Left colon (tissue), 2 donors: Measurements from ENCODE around the gene OMP. TPM values are rescaled to one million over a fixed set of nuclear protein-coding genes. Genes with fewer than 3 reads are reported as not detected.

ENCODE experiments used
- ATAC-seq: fragments of 200-7000 bp; cut with Tn5 transposase; one replicate; pipeline ENCODE4 v1.9.1; 2020; ENCODE audit warnings: mild to moderate bottlenecking, moderate library complexity
- DNase-seq, 2 donors: peaks; one replicate each; pipeline ENCODE4 v3.0.0-alpha.2; 2020
- intact Hi-C, 2 donors: fragments of 100-400 bp; cut with DNase I in 1 of 2; cut with micrococcal nuclease in 1 of 2; formaldehyde crosslinking; loops; one replicate each; pipeline versions ENCODE4 v1.11.2 to v1.14.0; 2022; cut with DNase I, micrococcal nuclease
- total RNA-seq, 2 donors: library from RNA; stranded (reverse); fragmentation: NEBNext Ultra II Directional; extraction: Animal tissue kit (Norgen Biotek cat#: 25700); gene quantifications; one replicate each; pipeline ENCODE4 v1.2.1, GENCODE V29; 2021
- donor health status: DM: no; HTN: no; CAD: no.
- donor health status: DM: yes; HTN: yes; CAD: no.

OMP gene
- total RNA-seq, 2 donors from 2014 or later: 7.1 to 11.9 TPM

- peak in 1 of 2 donors; percentile 68 for DNase-seq
- intact Hi-C loops: no loop called here
These were observed 10.9 kb downstream of the OMP start for GRCh38 chr11:77113382-77114088.

GRCh38 chr11:77114089-77114463 is 11.4 kb downstream of the OMP start:
- ATAC-seq (no peak), DNase-seq (no peak)
- intact Hi-C loops: no loop called here

More at GRCh38 chr11:77113382-77114088, 10.9 kb downstream of the OMP start:
- peak; percentile 35 for ATAC-seq

- no peak for DNase-seq
- intact Hi-C loops: no loop called here
- ATAC-seq: no peak
These were observed 12.6 kb downstream of the OMP start for GRCh38 chr11:77115181-77115611.

- intact Hi-C loops: no loop called here
- DNase-seq (no peak), ATAC-seq (no peak)
These were observed 13.3 kb downstream of the OMP start for GRCh38 chr11:77115956-77116355.

- DNase-seq (no peak), ATAC-seq (no peak)
- intact Hi-C loops: no loop called here
These were observed 14.9 kb downstream of the OMP start for GRCh38 chr11:77117492-77117891.

- DNase-seq: no peak
- ATAC-seq: no peak
- intact Hi-C loops: no loop called here
These were observed 15.4 kb downstream of the OMP start for GRCh38 chr11:77118086-77118485.

GRCh38 chr11:77118971-77119370 is 16.3 kb downstream of the OMP start:
- intact Hi-C loops: no loop called here
- DNase-seq: no peak
- no peak for ATAC-seq

GRCh38 chr11:77119531-77119936 is 16.9 kb downstream of the OMP start:
- ATAC-seq (no peak), DNase-seq (no peak)
- intact Hi-C loops: no loop called here

- DNase-seq: no peak
- ATAC-seq: no peak
- intact Hi-C loops: no loop called here
These were observed 17.9 kb downstream of the OMP start for GRCh38 chr11:77120571-77120970.

- ATAC-seq (no peak), DNase-seq (no peak)
- intact Hi-C loops: no loop called here
These were observed 18.5 kb downstream of the OMP start for GRCh38 chr11:77121096-77121640.

- no peak for ATAC-seq
- no peak for DNase-seq
- intact Hi-C loops: no loop called here
These were observed 19.4 kb downstream of the OMP start for GRCh38 chr11:77121876-77122575.

- DNase-seq: no peak
- ATAC-seq: no peak
- intact Hi-C loops: no loop called here
These were observed 20.1 kb downstream of the OMP start for GRCh38 chr11:77122576-77123212.

- DNase-seq (no peak), ATAC-seq (no peak)
- intact Hi-C loops: no loop called here
These were observed 21.0 kb downstream of the OMP start for GRCh38 chr11:77123591-77123990.

GRCh38 chr11:77124041-77124440 is 21.4 kb downstream of the OMP start:
- intact Hi-C loops: no loop called here
- ATAC-seq (no peak), DNase-seq (no peak)

- no peak for DNase-seq
- ATAC-seq: no peak
- intact Hi-C loops: no loop called here
These were observed 21.8 kb downstream of the OMP start for GRCh38 chr11:77124488-77124887.

- ATAC-seq: no peak
- intact Hi-C loops: loop anchor here in 1 of 2 donors (5.0 kb wide), 2 partner anchors 62 to 422 kb away; no protein-coding TSS in a partner anchor
- DNase-seq: no peak
These were observed 22.6 kb downstream of the OMP start for GRCh38 chr11:77125191-77125590.

GRCh38 chr11:77125695-77126094 is 23.1 kb downstream of the OMP start:
- DNase-seq (no peak), ATAC-seq (peak; percentile 2)
- intact Hi-C loops: loop anchor here in 1 of 2 donors (5.0 kb wide), 2 partner anchors 62 to 422 kb away; no protein-coding TSS in a partner anchor

GRCh38 chr11:77126156-77126775 is 23.6 kb downstream of the OMP start:
- ATAC-seq (peak; percentile 35), DNase-seq (peak in 1 of 2 donors; percentile 52)
- intact Hi-C loops: loop anchor here in 1 of 2 donors (5.0 kb wide), 2 partner anchors 61 to 421 kb away; no protein-coding TSS in a partner anchor

- intact Hi-C loops: loop anchor here in 1 of 2 donors (5.0 kb wide), 2 partner anchors 60 to 420 kb away; no protein-coding TSS in a partner anchor
- peak; percentile 43 for ATAC-seq
- peak in 1 of 2 donors; percentile 51 for DNase-seq
These were observed 24.2 kb downstream of the OMP start for GRCh38 chr11:77126861-77127234.
